ENCODE measurements around the gene FHAD1.
"Not testable (repeated sequence)": the region's sequence is repeated elsewhere in the genome, so short reads cannot be mapped to it uniquely, and the experiment has no call there.

Gene FHAD1

GRCh38 chr1:15275921-15276683, 29.1 kb downstream of the FHAD1 start:
- DNase-seq (ENCODE audit: extremely low read depth in 1 of 2, low read depth in 1 of 2) = no peak

GRCh38 chr1:15276691-15277446, 29.8 kb downstream of the FHAD1 start:
- no peak for DNase-seq (ENCODE audit: extremely low read depth in 1 of 2, low read depth in 1 of 2)

GRCh38 chr1:15277447-15277838, 30.4 kb downstream of the FHAD1 start:
- no peak for DNase-seq (ENCODE audit: extremely low read depth in 1 of 2, low read depth in 1 of 2)

GRCh38 chr1:15277933-15278332, 30.9 kb downstream of the FHAD1 start:
- DNase-seq (ENCODE audit: extremely low read depth in 1 of 2, low read depth in 1 of 2) = no peak

GRCh38 chr1:15279576-15280230, 32.7 kb downstream of the FHAD1 start:
- DNase-seq (ENCODE audit: extremely low read depth in 1 of 2, low read depth in 1 of 2) = no peak

GRCh38 chr1:15280416-15280815, 33.4 kb downstream of the FHAD1 start:
- no peak for DNase-seq (ENCODE audit: extremely low read depth in 1 of 2, low read depth in 1 of 2)

GRCh38 chr1:15282038-15282437, 35.0 kb downstream of the FHAD1 start:
- no peak for DNase-seq (ENCODE audit: extremely low read depth in 1 of 2, low read depth in 1 of 2)

GRCh38 chr1:15282810-15283474, 35.9 kb downstream of the FHAD1 start:
- DNase-seq (ENCODE audit: extremely low read depth in 1 of 2, low read depth in 1 of 2) = no peak

GRCh38 chr1:15283526-15283925, 36.5 kb downstream of the FHAD1 start:
- DNase-seq (ENCODE audit: extremely low read depth in 1 of 2, low read depth in 1 of 2) = no peak

- DNase-seq (ENCODE audit: extremely low read depth in 1 of 2, low read depth in 1 of 2) = no peak
Observed at GRCh38 chr1:15286452-15286851, 39.4 kb downstream of the FHAD1 start.

- DNase-seq (ENCODE audit: extremely low read depth in 1 of 2, low read depth in 1 of 2) = no peak
Observed at GRCh38 chr1:15287035-15287979, 40.3 kb downstream of the FHAD1 start.

GRCh38 chr1:15288173-15288926, 41.3 kb downstream of the FHAD1 start:
- no peak for DNase-seq (ENCODE audit: extremely low read depth in 1 of 2, low read depth in 1 of 2)

- DNase-seq (ENCODE audit: extremely low read depth in 1 of 2, low read depth in 1 of 2) = no peak
Observed at GRCh38 chr1:15289251-15289651, 42.2 kb downstream of the FHAD1 start.

- no peak for DNase-seq (ENCODE audit: extremely low read depth in 1 of 2, low read depth in 1 of 2)
Observed at GRCh38 chr1:15290382-15290781, 43.4 kb downstream of the FHAD1 start.

- DNase-seq (ENCODE audit: extremely low read depth in 1 of 2, low read depth in 1 of 2) = no peak
Observed at GRCh38 chr1:15295696-15296095, 48.7 kb downstream of the FHAD1 start.

- DNase-seq (ENCODE audit: extremely low read depth in 1 of 2, low read depth in 1 of 2) = no peak
Observed at GRCh38 chr1:15296585-15297321, 49.7 kb downstream of the FHAD1 start.

- not testable (repeated sequence) for DNase-seq (ENCODE audit: extremely low read depth in 1 of 2, low read depth in 1 of 2)
Observed at GRCh38 chr1:15297975-15298374, 51.0 kb downstream of the FHAD1 start.

GRCh38 chr1:15299179-15299578, 52.2 kb downstream of the FHAD1 start:
- no peak for DNase-seq (ENCODE audit: extremely low read depth in 1 of 2, low read depth in 1 of 2)

- no peak for DNase-seq (ENCODE audit: extremely low read depth in 1 of 2, low read depth in 1 of 2)
Observed at GRCh38 chr1:15299806-15300205, 52.8 kb downstream of the FHAD1 start.

Measured in stimulated activated CD8-positive, alpha-beta memory T cell treated with anti-CD3 and anti-CD28 coated beads, Interleukin-7, amount 100 ng/mL, for 48 hours (primary cell).